Neural progenitor cell (in vitro differentiated cells): ENCODE data around the gene ABCA10. TPM values are rescaled to one million over a fixed set of nuclear protein-coding genes. Genes with fewer than 3 reads are reported as not detected.
A peak's percentile ranks its signal among the peaks of the same experiment; 100 is the strongest.

Source experiments
- DNase-seq: peaks from one replicate; pipeline ENCODE4 v3.0.0-alpha.2; 2016; ENCODE audit warnings: low spot score
- H2AFZ ChIP-seq: fragments of 200-600 bp; sonication (generic); replicated peaks from 2 replicates; pipeline ENCODE4 v1.6.1; 2016; ENCODE audit warnings: antibody characterized with exemption
- H3F3A ChIP-seq: fragments of 200-600 bp; sonication (generic); 2 replicates; pipeline ENCODE4 v1.6.1; 2016; ENCODE audit warnings: antibody characterized with exemption, low read depth
- H3K27ac ChIP-seq: fragments of 200-600 bp; sonication (generic); 2 replicates; pipeline ENCODE4 v1.5.1; 2016; ENCODE audit warnings: mild to moderate bottlenecking
- H3K27me3 ChIP-seq: fragments of 200-600 bp; sonication (generic); 2 replicates; pipeline ENCODE4 v1.6.1; 2016; ENCODE audit warnings: mild to moderate bottlenecking, moderate library complexity
- H3K36me3 ChIP-seq: fragments of 200-600 bp; sonication (generic); 2 replicates; pipeline ENCODE4 v1.5.1; 2016
- H3K4me1 ChIP-seq: fragments of 200-600 bp; sonication (generic); 2 replicates; pipeline ENCODE4 v1.6.1; 2016; ENCODE audit warnings: mixed run types
- H3K4me2 ChIP-seq: fragments of 200-600 bp; sonication (generic); 2 replicates; pipeline ENCODE4 v1.6.1; 2016
- H3K4me3 ChIP-seq: fragments of 200-600 bp; sonication (generic); 2 replicates; pipeline ENCODE4 v1.5.1; 2016
- H3K79me2 ChIP-seq: fragments of 200-600 bp; sonication (generic); 2 replicates; pipeline ENCODE4 v1.6.1; 2016; ENCODE audit warnings: low read depth
- H3K9ac ChIP-seq: fragments of 200-600 bp; sonication (generic); 2 replicates; pipeline ENCODE4 v1.6.1; 2016
- H3K9me3 ChIP-seq: fragments of 200-600 bp; sonication (generic); 2 replicates; pipeline ENCODE4 v1.5.1; 2016; ENCODE audit warnings: low read depth
- H4K20me1 ChIP-seq: fragments of 200-600 bp; sonication (generic); 2 replicates; pipeline ENCODE4 v1.6.1; 2016; ENCODE audit warnings: low read depth
- H3K27ac Mint-ChIP-seq: 3 replicates; pipeline ENCODE4 v1.8.0; 2021; ENCODE audit warnings: mixed read lengths
- H3K27me3 Mint-ChIP-seq: 2 replicates; pipeline ENCODE4 v1.8.0; 2022; ENCODE audit warnings: low read depth, mild to moderate bottlenecking, inconsistent platforms, moderate library complexity, mixed read lengths; ENCODE audit not compliant: insufficient read depth
- H3K36me3 Mint-ChIP-seq: 3 replicates; pipeline ENCODE4 v1.8.0; 2021; ENCODE audit warnings: mixed read lengths
- H3K4me1 Mint-ChIP-seq: 3 replicates; pipeline ENCODE4 v1.8.0; 2021; ENCODE audit warnings: mixed read lengths
- H3K4me3 Mint-ChIP-seq: 3 replicates; pipeline ENCODE4 v1.8.0; 2021; ENCODE audit warnings: mild to moderate bottlenecking, moderate library complexity, mixed read lengths
- H3K9me3 Mint-ChIP-seq: 3 replicates; pipeline ENCODE4 v1.8.0; 2020; ENCODE audit warnings: mixed read lengths
- EZH2 ChIP-seq: fragments of 200-600 bp; sonication (generic); IDR thresholded peaks from 2 replicates; pipeline ENCODE4 v1.6.1; 2017; ENCODE audit warnings: antibody characterized with exemption, mild to moderate bottlenecking, moderate library complexity
- EZH2phosphoT487 ChIP-seq: fragments of 200-600 bp; sonication (generic); IDR thresholded peaks from 2 replicates; pipeline ENCODE4 v1.6.1; 2017; ENCODE audit warnings: antibody characterized with exemption
- total RNA-seq: library from RNA; depleted of rRNA; stranded (reverse); fragments of >200 nt; gene quantifications from 2 replicates; pipeline ENCODE4 v1.2.3, GENCODE V29; 2015; ENCODE audit warnings: low replicate concordance
- TF ChIP-seq, protein P1 (sequence below): fragments of 200-600 bp; sonication (generic); IDR thresholded peaks from 2 replicates; pipeline ENCODE4 v1.5.1; 2017; ENCODE audit warnings: antibody characterized with exemption, mild to moderate bottlenecking

ABCA10 gene
- total RNA-seq, 1 donor from 2014 or later, result 0.21 TPM

GRCh38 chr17:69246726-69247375, 18.2 kb upstream of the ABCA10 start:
- Mint-ChIP-seq H3K27ac (no peak overlapping the region), H3K4me3 (no peak overlapping the region), H3K27me3 (no peaks in the 10 kb centered on the region), H3K36me3 (no peaks in the 10 kb centered on the region), H3K4me1 (no peaks in the 10 kb centered on the region), H3K9me3 (no peaks in the 10 kb centered on the region)
- Histone ChIP-seq H3F3A (no peaks in the 10 kb centered on the region), H3K27me3 (no peaks in the 10 kb centered on the region), H3K9ac (no peak overlapping the region), H3K4me1 (no peaks in the 10 kb centered on the region), H3K36me3 (no peaks in the 10 kb centered on the region), H3K9me3 (no peaks in the 10 kb centered on the region), H4K20me1 (no peaks in the 10 kb centered on the region), H3K4me3 (no peak overlapping the region), H3K79me2 (no peaks in the 10 kb centered on the region), H3K27ac (no peak overlapping the region), H3K4me2 (no peak overlapping the region), H2AFZ (no peak overlapping the region)
- DNase-seq, result peak; percentile 60
- TF ChIP-seq, protein P1, sequence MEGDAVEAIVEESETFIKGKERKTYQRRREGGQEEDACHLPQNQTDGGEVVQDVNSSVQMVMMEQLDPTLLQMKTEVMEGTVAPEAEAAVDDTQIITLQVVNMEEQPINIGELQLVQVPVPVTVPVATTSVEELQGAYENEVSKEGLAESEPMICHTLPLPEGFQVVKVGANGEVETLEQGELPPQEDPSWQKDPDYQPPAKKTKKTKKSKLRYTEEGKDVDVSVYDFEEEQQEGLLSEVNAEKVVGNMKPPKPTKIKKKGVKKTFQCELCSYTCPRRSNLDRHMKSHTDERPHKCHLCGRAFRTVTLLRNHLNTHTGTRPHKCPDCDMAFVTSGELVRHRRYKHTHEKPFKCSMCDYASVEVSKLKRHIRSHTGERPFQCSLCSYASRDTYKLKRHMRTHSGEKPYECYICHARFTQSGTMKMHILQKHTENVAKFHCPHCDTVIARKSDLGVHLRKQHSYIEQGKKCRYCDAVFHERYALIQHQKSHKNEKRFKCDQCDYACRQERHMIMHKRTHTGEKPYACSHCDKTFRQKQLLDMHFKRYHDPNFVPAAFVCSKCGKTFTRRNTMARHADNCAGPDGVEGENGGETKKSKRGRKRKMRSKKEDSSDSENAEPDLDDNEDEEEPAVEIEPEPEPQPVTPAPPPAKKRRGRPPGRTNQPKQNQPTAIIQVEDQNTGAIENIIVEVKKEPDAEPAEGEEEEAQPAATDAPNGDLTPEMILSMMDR, result peak; percentile 78
- TF ChIP-seq EZH2, result no peak

DNA sequence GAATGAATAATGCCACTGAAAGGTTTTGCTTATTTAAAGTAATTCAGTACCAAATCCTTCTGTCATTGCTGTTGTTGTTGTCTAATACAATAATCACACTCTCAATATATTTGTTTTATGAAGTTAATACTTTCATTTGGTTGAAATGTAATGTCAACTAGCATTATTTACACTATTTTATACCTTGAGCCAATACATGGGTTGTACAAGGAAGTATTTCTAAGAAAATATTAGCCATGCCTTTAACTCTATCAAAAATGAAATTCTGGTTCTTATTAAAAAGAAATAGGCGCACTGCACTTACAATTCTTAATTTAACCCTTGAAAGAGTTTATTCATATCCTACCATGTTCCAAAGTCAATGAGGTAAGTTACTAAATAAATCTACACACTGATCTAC, 17.6 kb upstream of the ABCA10 start:
- H3K9ac ChIP-seq, result no peak overlapping the region
- no peak for DNase-seq
- no peak overlapping the region for H3K27ac ChIP-seq
- no peaks in the 10 kb centered on the region for H3K4me1 ChIP-seq
- no peaks in the 10 kb centered on the region for H3K79me2 ChIP-seq
- H3K36me3 ChIP-seq, result no peaks in the 10 kb centered on the region
- H3K9me3 Mint-ChIP-seq, result no peaks in the 10 kb centered on the region
- no peak overlapping the region for H3K4me3 Mint-ChIP-seq
- H3K4me3 ChIP-seq, result no peak overlapping the region
- H3K36me3 Mint-ChIP-seq, result no peaks in the 10 kb centered on the region
- H3K27me3 ChIP-seq, result no peaks in the 10 kb centered on the region
- H3F3A ChIP-seq, result no peaks in the 10 kb centered on the region
- no peaks in the 10 kb centered on the region for H3K4me1 Mint-ChIP-seq
- H3K27ac Mint-ChIP-seq, result no peak overlapping the region
- no peaks in the 10 kb centered on the region for H4K20me1 ChIP-seq
- TF ChIP-seq, protein P1, result no peak
- no peak overlapping the region for H3K4me2 ChIP-seq
- H2AFZ ChIP-seq, result no peak overlapping the region
- no peaks in the 10 kb centered on the region for H3K27me3 Mint-ChIP-seq
- no peaks in the 10 kb centered on the region for H3K9me3 ChIP-seq

DNA sequence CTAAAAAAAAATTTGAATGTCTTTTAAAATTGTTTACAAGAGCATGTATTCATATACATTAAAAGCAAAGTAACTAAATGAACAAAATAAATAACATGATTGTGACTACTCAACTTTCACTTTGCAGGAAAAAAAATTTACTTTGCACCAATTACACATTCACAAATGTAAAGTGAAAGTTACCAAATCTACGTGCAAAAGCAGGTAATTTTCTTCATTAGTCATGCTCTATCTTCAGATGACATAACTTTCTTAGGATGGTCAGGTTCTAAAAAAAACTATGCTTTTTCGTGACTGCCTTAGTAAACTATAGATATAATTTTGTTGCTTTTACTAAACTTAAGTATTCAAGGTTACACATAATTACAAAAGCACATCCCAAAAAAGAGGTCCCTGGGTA, 17.0 kb upstream of the ABCA10 start:
- TF ChIP-seq EZH2phosphoT487 (no peak), EZH2 (no peak)
- TF ChIP-seq, protein P1, result no peak
- Histone ChIP-seq H3K4me1 (no peaks in the 10 kb centered on the region), H3K27ac (no peak overlapping the region), H4K20me1 (no peaks in the 10 kb centered on the region), H3K36me3 (no peaks in the 10 kb centered on the region), H3K27me3 (no peaks in the 10 kb centered on the region), H3K4me3 (no peak overlapping the region), H3K4me2 (no peak overlapping the region), H2AFZ (no peak overlapping the region), H3F3A (no peaks in the 10 kb centered on the region), H3K9me3 (no peaks in the 10 kb centered on the region), H3K9ac (no peak overlapping the region), H3K79me2 (no peaks in the 10 kb centered on the region)
- H3K27ac Mint-ChIP-seq, result no peak overlapping the region
- no peak for DNase-seq
- no peaks in the 10 kb centered on the region for H3K4me1 Mint-ChIP-seq
- no peaks in the 10 kb centered on the region for H3K27me3 Mint-ChIP-seq
- H3K36me3 Mint-ChIP-seq, result no peaks in the 10 kb centered on the region
- no peaks in the 10 kb centered on the region for H3K9me3 Mint-ChIP-seq
- H3K4me3 Mint-ChIP-seq, result no peak overlapping the region
